ENCODE results near the gene PIGM.

Gene PIGM

DNA sequence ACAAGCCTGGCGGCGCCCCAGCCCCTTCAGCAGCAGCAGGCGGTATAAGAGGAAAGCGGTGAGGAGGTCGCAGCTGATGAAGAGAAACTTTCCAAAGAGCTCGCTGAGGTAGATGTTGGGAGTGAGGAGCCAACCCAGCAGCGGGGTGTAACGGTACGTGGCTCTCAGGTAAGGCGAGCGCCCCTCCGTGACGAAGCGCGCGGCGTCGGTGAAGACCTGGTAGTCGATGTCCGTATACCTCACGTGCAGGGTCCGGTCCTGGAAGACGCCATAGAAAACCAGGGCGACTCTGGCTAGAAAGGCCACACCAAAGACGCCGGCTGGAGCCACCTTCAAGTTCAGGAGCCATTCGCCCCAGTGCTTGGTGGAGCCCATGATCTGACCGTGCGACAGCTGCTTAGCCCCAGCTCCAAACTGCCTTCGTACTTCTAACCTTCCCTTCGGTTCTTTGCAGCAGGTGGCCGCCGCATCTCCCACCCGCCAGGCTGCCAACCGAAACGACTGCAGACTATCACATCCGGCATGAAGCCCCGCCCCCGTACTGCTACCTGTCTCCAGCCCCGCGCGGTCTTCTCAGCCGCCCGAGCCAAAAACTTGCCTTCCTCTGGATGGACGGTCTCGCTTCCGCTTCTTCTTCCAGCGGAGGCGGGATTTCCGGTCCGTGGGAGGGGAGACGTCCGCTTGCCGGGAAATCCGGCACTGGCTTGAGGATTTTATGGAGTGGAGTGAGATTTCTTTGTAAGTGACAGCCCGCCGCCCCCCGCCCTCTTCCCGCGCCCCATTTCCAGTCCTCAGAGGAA is at the start of gene PIGM:
Gene PIGM, minus strand, starts transcription at position 626 of the 800 bp plus-strand sequence. Its CDS starts 251 bp downstream, at position 375.
- peak; percentile 92 to 93 for DNase-seq (ENCODE audit: low read depth in 2 of 2)

DNA sequence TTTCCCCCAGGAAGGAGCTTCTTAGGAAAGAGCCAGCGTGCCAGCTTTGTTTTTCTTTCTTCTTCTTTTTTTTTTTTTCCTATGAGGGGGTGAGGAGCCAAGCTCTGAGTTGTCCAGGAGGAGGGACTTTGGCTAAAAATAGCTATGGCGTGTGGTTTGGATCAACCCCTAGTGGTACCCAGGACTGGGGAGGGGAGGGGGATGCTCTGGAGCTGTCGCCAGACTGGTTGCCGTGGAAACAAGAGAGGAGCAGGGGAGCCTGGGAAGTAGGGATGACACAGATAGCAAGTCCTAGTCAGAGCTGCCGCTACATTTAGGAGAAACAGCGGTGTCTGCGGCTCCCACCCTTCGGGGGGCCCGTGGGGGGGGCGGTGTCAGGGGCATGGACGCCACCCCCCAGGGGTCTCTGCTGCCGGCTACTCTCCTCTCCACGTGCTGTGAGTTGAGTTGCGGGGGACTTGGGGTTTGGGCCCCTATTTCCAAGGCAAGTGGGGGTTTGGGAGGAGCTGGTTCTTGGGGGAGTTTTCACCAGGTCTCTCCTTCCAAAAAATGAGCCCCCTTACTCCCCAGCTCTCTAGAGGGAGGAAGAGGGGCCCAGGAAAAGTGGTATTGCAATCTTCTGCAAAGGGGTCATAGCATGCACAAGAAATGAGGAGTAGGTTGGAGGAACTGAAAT is 49.6 kb upstream of the PIGM start, which contains the start of gene KCNJ9:
Gene KCNJ9, plus strand, starts transcription at position 278 of the 676 bp plus-strand sequence. CDS start 2,493 bp downstream, outside the sequence.
- DNase-seq (ENCODE audit: low read depth in 2 of 2): no peak

DNA sequence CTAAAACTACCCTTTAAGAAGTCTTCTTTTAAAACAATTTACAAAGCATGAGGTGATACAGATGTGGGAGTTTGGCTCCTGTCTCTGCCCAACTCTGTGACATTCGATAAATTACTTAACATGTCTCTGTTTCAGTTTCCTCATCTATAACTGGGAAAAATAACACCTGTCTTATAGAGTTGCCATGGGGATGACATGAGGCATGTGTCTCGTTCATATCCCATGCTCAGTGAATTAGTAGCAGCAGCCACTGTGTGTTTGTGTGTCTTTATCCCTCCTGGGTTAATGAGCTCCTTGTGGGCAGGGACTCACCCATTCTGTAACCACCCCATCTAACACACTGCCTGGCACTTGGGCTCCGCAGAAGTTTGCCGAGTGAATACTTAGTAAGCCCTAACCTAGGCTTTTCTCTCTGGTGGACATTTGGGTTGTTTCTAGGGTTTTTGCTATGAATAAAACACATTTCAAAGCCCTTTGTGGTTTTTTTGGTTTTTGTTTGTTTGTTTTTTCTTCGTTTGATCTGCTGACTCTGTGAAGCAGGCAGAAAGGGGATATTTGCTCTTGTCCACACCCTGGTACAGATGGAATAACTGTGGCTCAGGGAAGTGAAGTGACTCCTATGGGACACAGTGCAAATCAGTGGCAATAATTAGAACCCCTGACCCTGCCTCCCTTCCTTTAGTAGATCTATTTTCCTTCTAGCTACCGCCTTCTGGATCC is 48.8 kb upstream of the PIGM start:
- no peak for DNase-seq (ENCODE audit: low read depth in 2 of 2)

DNA sequence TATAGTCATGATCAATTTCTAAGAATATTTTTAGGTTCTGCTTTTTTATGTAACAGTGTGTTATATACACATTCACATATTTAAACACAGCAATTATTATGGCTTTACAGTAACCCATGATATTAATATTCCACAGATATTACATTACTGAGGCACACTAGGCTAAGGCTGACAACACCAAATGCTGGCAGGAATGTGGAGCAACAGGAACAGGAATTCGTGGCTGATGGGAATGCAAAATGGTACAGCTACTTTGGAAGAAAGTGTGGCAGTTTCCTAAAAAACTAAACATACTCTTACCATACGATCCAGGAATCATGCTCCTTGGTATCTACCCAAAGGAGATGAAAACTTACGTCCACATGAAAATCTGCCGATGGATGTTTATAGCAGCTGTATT is 47.7 kb upstream of the PIGM start:
- no peak for DNase-seq (ENCODE audit: low read depth in 2 of 2)

DNA sequence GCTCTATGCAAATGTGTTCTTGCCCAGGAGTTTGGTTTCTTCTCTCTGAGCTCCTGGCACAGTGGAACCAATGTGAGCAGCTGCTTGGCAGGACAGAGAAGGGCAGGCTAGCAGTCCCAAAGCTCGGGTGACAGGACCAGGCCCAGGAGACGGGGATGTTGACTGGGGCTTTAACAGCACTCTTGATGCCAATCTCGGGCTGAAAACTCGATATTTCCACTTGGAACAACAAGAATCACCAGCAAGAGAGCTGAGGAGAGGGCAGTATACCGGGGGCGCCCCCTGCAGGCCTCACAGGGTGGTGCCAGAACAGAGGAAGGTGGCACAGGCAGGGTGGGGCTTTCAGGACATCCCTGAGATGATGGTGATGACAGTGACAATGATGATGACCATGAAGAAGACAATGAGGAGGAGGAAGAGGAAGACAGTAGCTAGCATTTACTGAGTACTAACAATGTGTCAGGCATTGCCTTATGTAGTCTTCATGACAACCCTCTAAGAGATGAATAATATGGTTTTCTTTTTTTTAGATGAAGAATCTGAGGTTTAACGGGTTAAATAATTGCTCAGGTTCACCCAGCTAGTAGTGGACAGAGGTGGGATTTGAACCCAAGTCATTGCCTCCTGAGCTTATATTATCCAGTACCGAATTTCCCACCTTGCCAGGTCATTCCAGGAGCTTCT is 46.9 kb upstream of the PIGM start:
- DNase-seq (ENCODE audit: low read depth in 2 of 2): peak; percentile 44 to 66

DNA sequence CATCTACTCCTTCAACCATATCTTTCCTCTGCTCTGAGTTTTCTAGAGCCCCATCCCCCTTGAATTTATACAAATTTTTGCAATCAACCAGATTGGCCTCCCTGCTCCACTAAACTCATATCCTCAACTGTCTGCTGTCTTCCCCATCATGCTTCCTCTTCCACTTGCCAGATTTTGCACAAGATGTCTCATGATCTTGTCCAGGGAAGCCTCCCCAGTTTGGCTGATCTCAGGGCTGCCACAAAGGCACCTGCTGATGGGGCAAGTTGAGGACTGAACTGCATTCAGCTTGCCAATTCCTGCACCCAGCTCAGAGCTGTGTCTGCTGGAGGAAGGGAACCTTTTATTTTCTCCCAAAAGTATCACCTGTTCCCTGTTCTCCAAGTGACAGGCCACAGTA is 45.7 kb upstream of the PIGM start:
- no peak for DNase-seq (ENCODE audit: low read depth in 2 of 2)

DNA sequence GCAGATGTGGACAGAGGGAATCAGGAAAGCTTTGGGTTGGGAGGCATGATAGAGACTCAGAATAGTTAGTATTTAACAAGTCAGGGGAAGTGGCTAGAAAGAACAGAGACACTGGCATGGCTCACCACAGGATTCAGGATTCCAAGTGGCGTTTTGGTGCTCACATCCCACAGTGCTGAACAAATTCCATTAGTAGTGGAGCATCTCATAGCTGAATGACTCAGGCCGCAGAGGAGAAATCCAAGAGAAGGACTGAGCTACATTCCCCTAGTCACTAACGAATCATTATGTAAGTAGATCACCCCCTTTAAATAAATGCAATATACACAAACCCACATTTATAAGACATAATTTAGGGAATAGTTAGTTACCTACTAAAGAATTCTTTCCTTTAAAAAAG is 44.5 kb upstream of the PIGM start:
- DNase-seq (ENCODE audit: low read depth in 2 of 2): no peak

DNA sequence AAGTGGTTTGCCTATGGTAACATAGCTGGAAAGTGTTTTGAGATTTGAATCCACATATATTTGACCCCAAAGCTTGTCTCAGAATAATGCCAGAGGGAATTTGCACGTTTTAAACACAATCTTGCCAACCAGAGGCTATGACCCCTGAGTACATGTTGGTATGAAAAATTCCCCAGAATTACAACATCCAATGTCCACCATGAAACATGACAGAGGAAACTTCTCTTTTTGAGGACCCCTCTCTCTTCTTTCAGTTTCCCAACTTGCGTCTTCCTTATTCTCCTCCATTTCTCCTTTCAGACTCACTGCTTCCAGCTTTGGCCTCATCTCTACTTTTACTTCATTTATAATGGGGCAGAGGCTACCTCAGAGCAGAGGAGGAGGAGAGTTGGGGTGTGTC is 44.0 kb upstream of the PIGM start:
- no peak for DNase-seq (ENCODE audit: low read depth in 2 of 2)

DNA sequence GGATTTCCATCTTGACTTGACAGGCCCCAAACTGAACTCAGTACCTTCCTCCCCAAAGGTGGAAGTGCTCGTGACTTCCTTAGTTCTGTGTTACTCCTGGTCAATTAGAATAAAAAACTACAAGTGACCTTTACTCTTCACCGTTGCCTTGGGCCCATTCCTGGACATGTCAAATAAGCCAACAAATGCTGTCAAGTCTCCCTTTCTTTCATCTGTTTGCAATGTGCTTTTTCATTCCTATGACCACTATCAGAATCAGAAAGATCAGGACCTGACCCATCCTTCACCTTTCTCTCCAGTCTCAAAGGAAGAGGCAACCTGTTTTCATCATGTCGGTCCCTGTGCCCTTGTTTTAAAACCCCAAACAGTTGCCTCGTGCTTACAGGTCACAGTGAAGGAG is 43.1 kb upstream of the PIGM start:
- DNase-seq (ENCODE audit: low read depth in 2 of 2): no peak

DNA sequence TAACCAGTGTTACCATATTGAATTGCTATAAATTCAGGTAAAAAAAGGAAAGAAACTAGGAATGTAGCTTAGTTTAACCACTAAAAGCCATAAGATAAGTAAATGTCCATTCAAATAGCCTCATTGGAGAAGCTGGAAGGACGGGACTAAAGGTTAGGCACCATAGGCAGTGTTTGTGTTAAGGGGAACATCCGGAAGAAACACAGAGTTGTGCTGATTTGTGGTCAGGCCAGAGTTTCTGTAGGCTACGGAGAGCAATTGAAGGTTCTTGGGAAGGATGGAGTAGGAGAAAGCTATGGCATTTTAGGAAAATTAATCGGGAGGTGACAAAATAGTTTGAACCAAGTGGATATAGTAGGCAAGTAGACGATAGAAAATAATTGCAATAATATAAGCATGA is 39.5 kb upstream of the PIGM start:
- no peak for DNase-seq (ENCODE audit: low read depth in 2 of 2)

DNA sequence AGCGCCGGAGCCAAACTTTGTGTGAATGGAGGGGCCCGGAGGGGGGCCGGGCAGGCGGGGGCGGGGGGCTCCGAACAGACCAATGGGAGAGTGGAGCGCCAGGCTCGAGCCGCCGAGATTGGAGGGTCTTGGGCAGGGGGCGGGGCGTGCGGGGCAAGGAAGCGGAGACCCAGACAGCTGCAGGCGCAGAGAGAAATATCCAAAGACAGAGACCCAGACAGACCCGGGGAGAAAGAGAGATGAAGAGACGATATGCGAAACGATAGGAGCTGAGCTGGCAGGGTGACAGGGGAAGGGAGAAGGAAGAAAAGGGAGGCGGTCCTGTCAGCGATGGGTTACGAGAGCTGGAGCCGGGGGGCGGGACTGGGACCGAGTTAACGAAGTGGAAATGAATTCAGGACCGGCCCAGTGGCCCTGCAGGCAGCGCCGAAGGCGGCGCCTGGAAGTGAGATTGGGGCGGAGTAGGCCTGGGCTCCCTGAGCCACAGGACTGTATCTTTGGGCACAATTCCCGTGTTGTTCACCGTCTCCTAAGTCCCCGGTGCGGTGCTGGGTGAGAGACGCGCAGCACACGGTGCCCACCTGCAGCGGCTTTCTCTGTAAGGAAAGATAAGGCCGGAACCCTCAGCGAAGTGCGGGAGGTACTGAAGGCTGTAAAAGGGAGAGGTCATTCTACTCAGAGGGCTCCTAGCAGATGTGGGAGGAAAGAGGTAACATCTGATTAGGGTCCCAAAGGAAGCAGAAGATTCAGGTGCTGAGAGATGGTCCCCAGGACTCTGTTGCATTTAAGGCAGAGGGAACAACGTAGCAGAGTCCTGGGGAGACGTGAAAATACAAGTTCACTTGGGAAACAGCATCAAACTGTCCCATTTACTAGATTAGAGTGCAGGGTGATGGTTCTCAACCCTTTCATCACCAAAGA is 38.7 kb upstream of the PIGM start:
- DNase-seq (ENCODE audit: low read depth in 2 of 2): peak; percentile 33 to 41

DNA sequence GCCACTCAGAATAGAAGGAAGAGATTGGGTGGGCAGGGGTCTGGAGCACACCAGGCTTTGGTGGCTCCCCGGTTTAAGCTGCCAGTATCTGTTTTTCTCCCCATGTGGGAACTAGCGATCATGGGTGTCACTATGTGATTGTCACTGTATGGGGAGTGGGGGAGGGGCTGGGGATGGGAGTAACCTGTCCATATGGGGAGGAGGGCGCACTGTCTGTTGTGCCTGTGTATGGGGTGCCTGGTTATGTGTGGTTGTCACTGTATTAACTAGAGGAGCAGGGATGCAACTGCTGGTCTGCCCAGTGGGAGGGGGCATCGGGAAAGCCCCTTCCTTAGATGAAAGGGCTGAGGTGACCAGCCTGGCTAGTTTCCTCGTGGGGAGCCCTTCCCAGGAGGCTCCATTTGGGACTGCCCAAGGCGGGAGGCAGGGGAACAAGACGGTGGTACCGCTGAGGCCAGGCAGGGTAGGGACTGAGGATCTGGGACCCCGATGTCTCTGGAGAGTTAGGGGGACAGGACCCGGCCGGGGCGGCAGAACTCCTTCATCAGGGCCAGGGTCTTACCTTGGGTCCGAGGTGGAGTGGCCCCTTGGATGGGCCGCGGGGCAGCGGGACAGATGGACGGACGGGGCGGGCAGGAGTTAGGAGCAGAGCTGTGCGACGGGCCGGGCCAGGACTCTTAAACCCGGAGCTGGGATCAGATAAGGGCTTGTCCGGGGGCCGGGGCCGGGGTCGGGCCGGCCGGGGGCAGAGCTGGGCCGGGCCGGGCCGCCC is 37.9 kb upstream of the PIGM start, which contains the start of gene KCNJ10:
Gene KCNJ10, minus strand, starts transcription at position 701 of the 772 bp plus-strand sequence. CDS start 27,628 bp downstream, outside the sequence.
- DNase-seq (ENCODE audit: low read depth in 2 of 2): no peak

DNA sequence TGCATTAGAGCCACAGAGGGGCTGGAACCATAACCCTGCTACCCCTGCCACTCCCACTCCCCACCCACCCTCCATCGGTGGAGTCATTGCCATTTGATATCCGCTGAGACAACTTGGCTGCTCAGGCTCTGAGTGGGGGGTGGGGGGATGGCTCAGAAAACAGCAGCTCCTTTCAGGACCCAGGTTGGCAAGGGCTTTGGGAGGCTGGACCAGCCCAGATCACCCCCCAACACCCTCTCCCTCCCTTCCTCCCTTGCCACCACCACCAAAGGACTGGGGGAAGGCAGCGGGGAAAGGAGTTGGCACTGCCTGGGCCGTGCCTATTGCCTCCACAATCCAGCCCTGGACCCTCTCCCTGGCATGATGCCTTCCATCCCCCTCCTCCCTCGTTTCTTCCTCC is 36.4 kb upstream of the PIGM start:
- no peak for DNase-seq (ENCODE audit: low read depth in 2 of 2)

DNA sequence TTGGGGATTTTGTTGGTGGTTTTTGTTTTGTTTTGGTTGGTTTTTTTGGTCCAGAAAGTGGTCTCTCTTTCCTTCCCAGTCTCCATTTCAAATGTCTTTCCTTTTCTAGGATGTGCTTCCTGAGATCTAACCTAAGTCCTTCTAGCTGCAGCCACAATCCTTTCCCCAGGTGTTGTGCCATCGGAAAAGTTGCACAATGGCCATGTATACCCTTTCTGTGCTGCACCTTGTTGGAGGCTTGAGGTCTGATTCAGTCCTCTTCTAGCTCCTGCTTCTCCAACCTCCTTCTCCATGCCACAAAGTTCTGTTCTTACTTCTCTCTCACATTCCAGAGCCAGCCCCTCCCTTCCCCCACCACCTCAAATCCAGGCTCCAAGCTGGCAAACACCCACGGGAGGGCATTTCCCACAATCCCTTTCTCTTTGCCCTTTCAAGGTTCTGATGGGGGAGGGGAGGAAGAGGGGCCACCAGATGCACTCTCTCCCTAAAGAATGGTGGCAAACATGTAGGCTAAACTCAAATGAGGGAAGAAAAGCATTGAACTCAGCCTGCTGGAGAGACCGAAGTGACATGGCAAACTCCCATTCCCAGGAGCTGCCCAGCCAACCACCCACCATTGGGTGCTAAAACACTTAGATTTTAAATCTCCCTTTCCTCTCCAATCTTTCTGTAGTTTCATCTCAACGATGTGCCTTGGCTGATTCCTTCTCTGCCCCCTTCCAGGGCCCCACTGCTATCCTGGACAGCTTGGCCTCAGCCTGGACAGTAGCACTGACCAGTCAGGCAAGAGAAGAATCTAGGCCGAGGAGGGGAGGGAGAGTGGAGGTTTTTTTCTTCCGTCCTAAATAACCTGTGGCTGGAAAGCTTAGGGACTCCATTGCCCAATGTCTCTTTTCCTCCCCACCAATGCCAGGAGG is 35.3 kb upstream of the PIGM start:
- DNase-seq (ENCODE audit: low read depth in 2 of 2): no peak

DNA sequence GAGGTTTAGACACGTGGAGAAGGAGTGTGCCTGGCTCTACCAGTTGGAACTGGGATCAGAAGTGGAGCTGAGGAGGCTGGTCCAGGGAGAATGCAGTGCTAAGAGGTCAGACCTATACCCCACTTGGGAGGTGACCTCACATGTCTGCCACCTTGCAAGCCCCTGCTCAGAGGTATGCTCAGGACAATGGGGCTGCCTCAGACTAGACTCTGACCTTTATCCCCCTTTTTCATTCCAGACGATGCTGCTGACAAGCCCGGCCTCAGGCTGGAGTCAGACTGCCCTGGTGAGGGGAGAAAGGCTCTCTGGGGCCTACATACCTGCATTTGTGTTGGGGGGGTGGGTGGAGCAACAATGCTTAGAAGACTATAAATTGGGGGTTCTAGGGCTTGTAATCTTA is 33.0 kb upstream of the PIGM start:
- no peak for DNase-seq (ENCODE audit: low read depth in 2 of 2)

DNA sequence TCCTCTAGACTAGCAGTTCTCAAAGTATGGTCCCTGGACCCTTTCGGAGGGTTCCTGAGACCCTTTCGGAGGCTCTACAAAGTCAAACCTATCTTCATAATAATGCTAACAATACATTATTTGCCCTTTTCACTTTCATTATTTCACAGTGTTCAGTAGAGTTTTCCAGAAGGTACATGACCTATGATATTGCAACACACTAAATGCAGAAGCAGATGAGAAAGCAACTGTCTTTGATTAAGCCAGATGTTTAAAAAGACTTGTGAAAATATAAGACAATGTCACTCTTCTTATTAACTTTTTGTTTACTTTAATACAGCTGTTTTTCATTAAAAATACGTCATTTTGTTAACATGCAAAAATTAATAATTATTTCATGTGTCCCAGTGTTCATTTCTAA is 32.4 kb upstream of the PIGM start:
- no peak for DNase-seq (ENCODE audit: low read depth in 2 of 2)

DNA sequence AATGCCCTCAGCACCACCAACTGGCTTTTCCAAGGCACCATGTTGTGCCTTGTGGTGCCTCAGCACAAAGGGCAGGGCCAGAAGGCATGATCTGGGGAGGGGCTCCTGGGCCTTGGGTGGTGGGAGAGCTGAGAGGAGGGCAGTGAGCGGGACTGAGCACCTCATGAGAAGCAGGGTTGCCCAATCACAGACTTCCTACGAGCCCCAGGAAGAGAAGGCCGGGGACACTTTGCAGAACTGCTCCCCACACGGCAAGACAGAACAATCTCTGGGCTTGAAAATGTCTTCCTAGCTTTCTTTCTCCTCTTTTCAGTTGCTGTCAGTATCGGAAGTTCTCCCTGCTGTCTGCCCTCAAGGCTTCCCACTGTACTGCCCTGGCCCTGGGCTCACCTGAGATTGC is 31.4 kb upstream of the PIGM start:
- DNase-seq (ENCODE audit: low read depth in 2 of 2): no peak

DNA sequence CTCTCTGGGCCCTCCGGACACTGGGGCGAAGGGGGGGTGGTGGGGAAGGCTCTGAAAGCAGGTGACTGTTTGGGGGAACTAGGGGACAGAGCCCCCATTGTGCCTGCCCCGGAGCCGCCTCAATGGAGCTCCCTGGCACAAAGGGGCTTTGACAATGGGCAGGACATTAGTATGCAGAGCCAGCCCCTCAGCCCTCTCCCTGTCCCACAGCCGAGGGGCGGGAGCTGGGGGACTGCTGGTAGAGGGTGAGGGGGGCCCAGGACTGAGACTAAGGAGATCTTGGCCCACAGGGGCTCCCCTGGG is 30.4 kb upstream of the PIGM start:
- DNase-seq (ENCODE audit: low read depth in 2 of 2): no peak

All from stimulated activated CD4-positive, alpha-beta T cell treated with anti-CD3 and anti-CD28 coated beads, Interleukin-4, amount 100 ng/mL, for 48 hours (primary cell).